ENCODE data around the gene KRT28. TPM values are rescaled to one million over a fixed set of nuclear protein-coding genes. Genes with fewer than 3 reads are reported as not detected.

The KRT28 gene
- polyA plus RNA-seq, 3 donors = not detected

GRCh38 chr17:40806131-40806530 is 6.4 kb upstream of the KRT28 start:
- intact Hi-C loops (cut with micrococcal nuclease) = no loop called here
- Mint-ChIP-seq H3K4me1 (no peaks in the 10 kb centered on the region), H3K4me3 (no peak overlapping the region), H3K36me3 (no peaks in the 10 kb centered on the region), H3K27me3 (ENCODE audit: low read depth in 3 of 3) (peaks cover 39 to 48% (median 44%) of the 10 kb centered on the region in 3 donors), H3K9me3 (no peaks in the 10 kb centered on the region), H3K27ac (no peak overlapping the region)
- H3K4me2 ChIP-seq (replicated peaks; ENCODE audit: extremely low read depth, low read length, poor library complexity, severe bottlenecking) = no peak overlapping the region
- H3K9ac ChIP-seq (ENCODE audit: insufficient read depth, low read length, poor library complexity, severe bottlenecking) = no peak overlapping the region
- H3K27me3 ChIP-seq (ENCODE audit: control insufficient read depth in 2 of 2, insufficient read depth in 2 of 2, low read length in 2 of 2) = peaks cover 51 to 53% of the 10 kb centered on the region in 2 donors
- H2AFZ ChIP-seq (ENCODE audit: insufficient read depth, low read depth, low read length, poor library complexity, severe bottlenecking) = no peak overlapping the region
- no peaks in the 10 kb centered on the region for H3K36me3 ChIP-seq (replicated peaks in 1 of 2; ENCODE audit: control insufficient read depth in 1 of 2, insufficient read depth in 2 of 2, low read length in 2 of 2)
- no peaks in the 10 kb centered on the region for H3K79me2 ChIP-seq (ENCODE audit: insufficient read depth, low read length)
- no peak overlapping the region for H3K4me3 ChIP-seq (replicated peaks in 1 of 3; ENCODE audit: low read depth in 2 of 3, low read length in 3 of 3)
- DNase-seq = no peak
- no peaks in the 10 kb centered on the region for H3K4me1 ChIP-seq (ENCODE audit: control insufficient read depth in 1 of 2, insufficient read depth in 2 of 2, low read length in 2 of 2)
- no peaks in the 10 kb centered on the region for H4K20me1 ChIP-seq (ENCODE audit: insufficient read depth, low read length)
- no peaks in the 10 kb centered on the region for H3K9me3 ChIP-seq (replicated peaks in 1 of 2; ENCODE audit: control insufficient read depth in 1 of 2, insufficient read depth in 1 of 2, low read length in 2 of 2)
- WGBS (ENCODE audit: insufficient coverage) = no CpG with 5 or more reads among the region's 3 CpGs
- no peak for TF ChIP-seq CTCF (IDR thresholded peaks at IDR 0.05)
- no peak overlapping the region for H3K27ac ChIP-seq (ENCODE audit: low read depth in 1 of 2, low read length in 2 of 2)

- Histone ChIP-seq H3K9ac (ENCODE audit: insufficient read depth, low read length, poor library complexity, severe bottlenecking) (no peak overlapping the region), H3K4me3 (replicated peaks in 1 of 3; ENCODE audit: low read depth in 2 of 3, low read length in 3 of 3) (no peak overlapping the region), H3K4me1 (ENCODE audit: control insufficient read depth in 1 of 2, insufficient read depth in 2 of 2, low read length in 2 of 2) (no peaks in the 10 kb centered on the region), H3K36me3 (replicated peaks in 1 of 2; ENCODE audit: control insufficient read depth in 1 of 2, insufficient read depth in 2 of 2, low read length in 2 of 2) (no peaks in the 10 kb centered on the region), H2AFZ (ENCODE audit: insufficient read depth, low read depth, low read length, poor library complexity, severe bottlenecking) (no peak overlapping the region), H3K4me2 (replicated peaks; ENCODE audit: extremely low read depth, low read length, poor library complexity, severe bottlenecking) (no peak overlapping the region), H3K9me3 (replicated peaks in 1 of 2; ENCODE audit: control insufficient read depth in 1 of 2, insufficient read depth in 1 of 2, low read length in 2 of 2) (no peaks in the 10 kb centered on the region), H3K79me2 (ENCODE audit: insufficient read depth, low read length) (no peaks in the 10 kb centered on the region), H3K27ac (ENCODE audit: low read depth in 1 of 2, low read length in 2 of 2) (no peak overlapping the region), H4K20me1 (ENCODE audit: insufficient read depth, low read length) (no peaks in the 10 kb centered on the region), H3K27me3 (ENCODE audit: control insufficient read depth in 2 of 2, insufficient read depth in 2 of 2, low read length in 2 of 2) (peaks cover 35 to 42% of the 10 kb centered on the region in 2 donors)
- Mint-ChIP-seq H3K4me3 (no peak overlapping the region), H3K27ac (no peak overlapping the region), H3K9me3 (no peaks in the 10 kb centered on the region), H3K27me3 (ENCODE audit: low read depth in 3 of 3) (peaks cover 29 to 38% (median 33%) of the 10 kb centered on the region in 3 donors), H3K4me1 (no peaks in the 10 kb centered on the region), H3K36me3 (no peaks in the 10 kb centered on the region)
- TF ChIP-seq CTCF (IDR thresholded peaks at IDR 0.05) = peak; percentile 89
- WGBS (ENCODE audit: insufficient coverage) = 23% methylated on average over 8 of the region's 13 CpGs
- intact Hi-C loops (cut with micrococcal nuclease) = loop anchor here (2.0 to 5.0 kb wide), 3 partner anchors 745 to 859 kb away; no protein-coding TSS in a partner anchor
- peak; percentile 51 to 66 (median 59) for DNase-seq
Observed at GRCh38 chr17:40803617-40804082, 3.9 kb upstream of the KRT28 start.

Data from CD14-positive monocyte (primary cell).